HG03354 (cell line): ENCODE measurements around the gene ENTPD6.
"Not testable (repeated sequence)": the region's sequence is repeated elsewhere in the genome, so short reads cannot be mapped to it uniquely, and the experiment has no call there.

Experiments
- ATAC-seq: cut with Tn5 transposase; IDR thresholded peaks from one replicate; pipeline ENCODE4 v1.9.1; 2021; ENCODE audit warnings: mild to moderate bottlenecking; ENCODE audit not compliant: unreplicated experiment, poor library complexity, severe bottlenecking

ENTPD6 gene

DNA sequence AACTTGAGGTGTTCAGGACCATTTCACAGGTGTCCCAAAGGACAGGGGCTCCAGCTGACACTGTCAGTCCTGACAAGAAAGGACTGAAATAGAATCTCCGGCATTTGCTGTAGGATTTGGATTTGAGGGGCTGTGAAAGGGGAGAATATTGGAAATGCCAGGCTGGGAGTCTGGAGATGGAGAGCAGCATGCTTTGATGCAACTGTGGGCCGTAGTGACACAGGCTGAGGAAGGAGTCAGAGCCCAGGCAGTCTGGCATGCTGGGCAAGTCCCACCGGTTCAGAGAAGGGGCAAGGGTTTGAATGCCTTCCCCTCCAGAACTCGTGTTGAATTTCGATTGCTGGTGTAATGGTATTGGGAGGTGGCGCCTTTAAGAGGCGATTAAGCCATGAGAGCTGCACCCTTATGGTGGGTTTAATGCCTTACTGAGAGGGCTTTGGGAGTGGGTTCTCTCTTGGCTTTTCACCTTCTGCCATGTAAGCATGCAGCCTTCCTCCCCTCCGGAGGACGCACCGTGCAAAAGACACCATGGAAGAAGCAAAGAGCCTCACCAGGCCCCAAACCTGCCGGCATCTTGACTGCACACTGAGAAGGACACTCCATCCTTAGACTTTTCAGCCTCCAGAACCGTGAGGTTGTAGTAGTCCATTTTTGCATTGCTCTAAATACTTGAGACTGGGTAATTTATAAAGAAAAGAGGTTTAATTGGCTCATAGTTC, 43.0 kb downstream of the ENTPD6 start:
- no peak for ATAC-seq

DNA sequence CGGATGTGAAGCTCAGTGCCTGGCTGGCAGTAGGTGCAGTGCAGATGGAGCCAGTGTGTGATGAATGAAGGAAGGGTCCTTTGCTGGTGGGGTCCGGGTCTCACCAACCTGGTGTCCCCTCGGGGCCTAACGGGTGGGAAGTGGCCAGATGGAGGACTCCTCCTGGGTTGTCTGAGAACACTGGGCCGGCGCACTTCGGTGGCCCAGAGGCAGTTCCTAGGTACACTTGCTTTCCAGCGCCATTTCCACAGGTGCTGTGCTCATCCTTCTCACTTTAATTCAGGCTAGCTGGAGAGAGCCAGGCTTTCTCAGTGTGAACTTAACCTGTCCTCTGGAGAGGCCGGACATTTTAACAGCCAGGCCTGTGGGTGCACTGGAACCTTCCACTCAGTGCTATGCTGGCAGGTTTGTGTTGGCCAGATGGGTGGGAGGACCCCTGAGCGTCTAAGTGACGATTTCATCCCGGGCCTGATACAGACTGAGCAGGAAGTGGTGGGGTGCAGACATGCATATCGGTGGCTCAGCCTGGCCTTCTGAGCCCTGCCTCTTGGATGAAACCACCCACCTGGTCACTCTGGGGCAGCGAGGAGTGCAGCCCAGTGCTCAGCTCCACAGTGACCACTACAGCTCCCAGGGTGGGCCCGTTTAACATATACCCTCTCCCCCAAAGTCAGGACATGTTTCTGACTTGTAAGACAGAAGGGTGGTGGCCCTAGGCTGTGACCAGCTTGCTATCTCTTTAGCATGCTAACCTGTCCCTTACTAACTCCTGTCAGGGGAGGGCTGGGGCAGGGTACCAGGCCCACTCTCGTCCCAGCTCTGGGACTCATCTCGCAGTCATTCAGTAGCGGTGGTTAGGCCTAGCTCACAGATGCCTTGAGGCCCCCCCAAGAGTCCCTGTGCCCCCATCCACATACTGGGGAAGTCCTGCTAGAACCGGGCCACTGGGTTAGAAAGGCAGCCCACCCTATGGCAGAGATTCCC, 44.2 kb downstream of the ENTPD6 start:
- no peak for ATAC-seq

DNA sequence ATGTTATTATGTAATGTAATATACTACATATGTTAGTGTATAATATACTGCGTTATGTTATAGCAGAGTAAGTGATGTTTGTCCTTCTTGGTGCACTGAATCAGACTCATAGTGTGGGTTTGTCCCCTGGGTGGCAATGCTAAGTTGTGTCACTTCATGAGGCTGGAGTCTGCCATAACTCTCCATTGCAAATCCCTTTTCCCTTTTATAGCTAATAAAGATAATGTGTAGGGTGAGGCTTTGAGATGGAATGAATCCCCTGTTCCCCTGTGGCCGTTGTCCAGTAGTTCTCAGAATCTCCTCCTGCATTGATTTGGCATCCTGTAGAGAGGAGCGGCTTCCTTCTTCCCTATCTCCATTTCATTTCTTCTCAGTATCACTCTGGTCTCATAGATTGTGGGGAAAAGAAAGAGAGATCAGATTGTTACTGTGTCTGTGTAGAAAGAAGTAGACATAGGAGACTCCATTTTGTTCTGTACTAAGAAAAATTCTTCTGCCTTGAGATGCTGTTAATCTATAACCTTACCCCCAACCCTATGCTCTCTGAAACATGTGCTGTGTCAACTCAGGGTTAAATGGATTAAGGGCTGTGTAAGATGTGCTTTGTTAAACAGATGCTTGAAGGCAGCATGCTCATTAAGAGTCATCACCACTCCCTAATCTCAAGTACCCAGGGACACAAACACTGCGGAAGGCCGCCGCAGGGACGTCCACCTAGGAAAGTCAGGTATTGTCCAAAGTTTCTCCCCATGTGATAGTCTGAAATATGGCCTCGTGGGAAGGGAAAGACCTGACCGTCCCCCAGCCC, 45.5 kb downstream of the ENTPD6 start:
- not testable (repeated sequence) for ATAC-seq

DNA sequence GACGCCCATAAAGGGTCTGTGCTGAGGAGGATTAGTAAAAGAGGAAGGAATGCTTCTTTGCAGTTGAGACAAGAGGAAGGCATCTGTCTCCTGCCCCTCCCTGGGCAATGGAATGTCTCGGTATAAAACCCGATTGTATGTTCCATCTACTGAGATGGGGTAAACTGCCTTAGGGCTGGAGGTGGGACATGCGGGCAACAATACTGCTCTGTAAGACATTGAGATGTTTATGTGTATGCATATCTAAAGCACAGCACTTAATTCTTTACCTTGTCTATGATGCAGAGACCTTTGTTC, 46.1 kb downstream of the ENTPD6 start:
- not testable (repeated sequence) for ATAC-seq

DNA sequence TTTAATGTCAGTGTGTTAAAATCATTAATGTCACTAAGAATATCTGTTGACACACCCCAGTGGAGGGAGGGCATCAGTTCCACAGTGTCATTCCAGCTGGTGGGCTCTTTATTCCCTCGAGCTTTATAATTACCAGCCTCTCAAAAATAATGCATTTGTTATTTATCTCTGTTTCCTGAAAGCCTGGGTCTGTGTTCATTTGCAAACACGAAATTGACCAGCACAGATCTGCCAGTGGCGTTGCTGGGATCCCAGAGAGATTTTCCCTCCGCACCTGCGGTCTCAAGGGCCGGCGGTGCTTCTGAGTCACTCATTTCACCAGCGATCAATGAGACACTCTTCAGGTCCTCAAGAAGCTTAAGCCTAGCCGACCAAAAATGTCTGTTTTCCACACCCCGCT, 46.7 kb downstream of the ENTPD6 start:
- ATAC-seq, result no peak

DNA sequence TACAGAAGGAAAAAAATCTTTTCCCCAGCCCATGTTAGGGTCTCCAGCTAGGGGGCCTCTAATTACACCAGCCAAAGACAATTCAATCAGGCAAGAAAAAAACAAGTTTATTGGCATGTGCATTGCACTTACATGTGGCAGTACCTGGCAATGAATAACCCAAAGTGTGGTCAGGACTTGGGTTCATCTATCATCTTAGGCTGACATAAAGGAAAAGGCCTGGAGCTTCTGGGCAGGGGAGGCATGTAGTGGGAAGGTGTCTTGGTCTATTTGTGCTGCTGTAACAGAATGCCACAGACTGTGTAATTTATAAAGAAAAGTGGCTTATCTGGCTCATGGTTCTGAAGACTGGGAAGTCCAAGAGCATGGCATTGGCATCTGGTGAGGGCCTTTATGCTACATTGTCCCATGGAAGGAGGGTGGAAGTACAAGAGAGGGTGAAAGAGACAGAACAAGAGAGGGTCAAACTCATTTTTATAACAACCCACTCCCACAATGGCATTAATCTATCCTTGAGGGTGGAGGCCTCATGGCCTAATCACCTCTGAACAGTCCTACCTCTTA, 48.0 kb downstream of the ENTPD6 start:
- ATAC-seq, result no peak

DNA sequence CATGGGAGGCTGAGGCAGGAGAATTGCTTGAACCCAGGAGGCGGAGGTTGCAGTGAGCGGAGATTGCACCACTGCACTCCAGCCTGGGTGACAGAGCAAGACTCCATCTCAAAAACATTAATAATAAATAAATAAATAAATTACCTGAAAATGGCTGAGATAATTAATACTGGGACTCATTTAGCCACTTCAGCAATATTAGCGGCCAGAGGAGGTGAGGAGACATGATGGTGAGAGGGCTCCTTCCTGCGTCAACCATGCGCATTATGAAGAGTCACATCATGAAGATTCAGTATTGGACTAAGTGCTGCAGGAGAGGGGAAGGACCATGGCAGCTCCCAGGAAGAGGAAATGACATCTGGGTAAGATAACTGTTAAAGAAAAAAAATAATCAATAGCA, 49.5 kb downstream of the ENTPD6 start:
- no peak for ATAC-seq

DNA sequence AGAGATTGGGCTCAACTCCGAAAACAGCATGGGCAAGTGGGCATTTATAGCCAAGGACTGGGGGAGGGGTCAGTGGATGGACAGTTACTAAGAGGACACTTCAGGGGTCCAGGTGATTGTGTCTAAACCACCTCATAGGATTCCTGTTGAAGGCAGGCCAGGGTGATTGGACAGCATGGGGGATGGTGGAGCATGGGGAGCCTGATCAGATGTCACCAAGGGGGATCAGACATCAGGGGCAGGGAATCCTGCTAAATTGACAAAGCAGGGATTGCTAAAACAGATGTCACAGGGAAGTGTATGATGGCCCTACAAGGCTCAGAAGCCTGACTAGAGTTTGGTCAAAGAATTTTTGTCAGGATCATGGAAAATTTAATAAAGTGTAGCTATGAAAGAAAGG, 49.9 kb downstream of the ENTPD6 start:
- ATAC-seq, result no peak

DNA sequence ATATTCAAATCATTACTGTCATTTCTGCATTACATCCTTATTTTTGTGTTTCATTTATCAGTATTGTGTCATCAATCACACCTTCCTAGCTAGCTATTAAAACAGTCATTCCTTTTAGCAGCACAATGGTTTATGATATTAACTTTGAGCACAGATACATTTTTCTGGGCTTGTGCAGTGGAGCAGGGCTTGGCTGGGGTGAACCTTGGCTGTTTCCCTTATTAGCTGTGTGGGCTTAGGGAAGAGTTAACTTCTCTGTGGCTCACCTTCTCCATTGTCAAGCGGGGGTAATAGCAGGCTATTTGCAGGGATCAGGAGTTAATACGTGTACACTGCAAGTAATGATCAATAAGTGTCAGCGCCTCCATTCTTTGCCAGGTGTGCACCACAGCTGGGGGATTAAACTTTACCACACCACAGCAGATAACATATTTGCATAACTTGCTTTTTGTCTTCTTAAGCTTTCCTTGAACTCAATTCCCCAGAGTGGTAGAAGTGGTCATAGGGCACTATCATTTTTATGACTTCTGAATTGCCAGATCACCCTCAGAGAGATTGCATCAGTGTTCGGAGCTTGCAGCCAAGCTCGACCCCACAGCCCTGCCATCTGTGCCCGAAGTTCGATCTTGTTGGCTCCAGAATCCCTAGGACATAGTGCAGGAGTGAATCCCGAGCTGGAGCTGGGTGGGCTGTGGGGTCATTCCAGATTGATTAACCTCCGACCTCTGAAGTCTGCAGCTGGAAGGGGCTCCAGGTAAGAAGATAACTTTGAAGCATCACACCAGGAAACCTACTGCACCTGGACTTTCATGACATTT, 50.9 kb downstream of the ENTPD6 start:
- ATAC-seq, result peak; percentile 43

DNA sequence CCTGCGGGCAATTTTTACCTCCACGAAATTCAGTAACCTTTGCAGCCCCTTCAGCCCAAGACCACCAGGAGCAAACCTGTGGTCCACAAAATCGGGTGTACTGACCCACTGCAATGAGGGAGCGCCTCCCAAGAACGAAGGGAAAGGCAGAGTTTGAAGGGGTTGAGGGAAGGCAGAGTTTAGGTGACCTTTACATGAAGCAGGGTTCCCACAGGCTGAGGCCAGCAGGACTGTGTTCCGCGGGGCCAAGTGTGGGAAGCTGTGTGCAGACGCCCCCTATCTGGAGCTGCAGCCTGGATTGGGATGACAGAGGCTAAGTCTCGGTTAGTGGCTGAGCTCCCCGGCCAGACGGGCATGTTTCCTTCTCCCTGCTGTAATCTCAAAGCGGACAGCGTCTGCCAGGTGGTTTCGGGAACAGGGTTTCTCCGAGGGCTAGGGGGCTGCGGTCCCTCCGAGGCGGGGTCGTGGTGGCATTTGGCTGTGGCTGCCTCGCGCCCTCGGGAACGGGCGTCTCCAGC, 51.5 kb downstream of the ENTPD6 start:
- ATAC-seq, result no peak

DNA sequence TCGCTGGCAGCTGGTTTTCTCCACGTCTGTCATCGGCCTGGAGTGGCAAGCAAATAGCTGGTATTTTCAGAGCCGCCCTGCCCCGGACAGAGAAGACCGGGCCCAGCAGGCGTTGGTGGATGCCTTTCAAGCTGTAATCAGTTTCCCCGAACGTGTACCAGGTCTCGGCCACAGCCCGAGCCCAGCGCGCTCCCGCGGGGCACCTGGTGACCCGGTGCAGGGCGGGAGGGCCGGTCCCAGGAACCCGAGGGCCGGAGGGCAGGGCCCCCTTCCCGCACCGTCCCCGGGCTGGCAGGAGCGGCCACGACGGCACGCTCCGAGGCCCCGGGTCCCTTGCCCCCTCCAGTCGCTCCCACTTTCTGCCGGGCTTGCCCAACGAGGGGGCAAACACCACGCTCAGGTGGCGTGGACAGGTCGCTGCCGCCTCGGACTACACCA, 52.0 kb downstream of the ENTPD6 start:
- ATAC-seq, result peak; percentile 31

DNA sequence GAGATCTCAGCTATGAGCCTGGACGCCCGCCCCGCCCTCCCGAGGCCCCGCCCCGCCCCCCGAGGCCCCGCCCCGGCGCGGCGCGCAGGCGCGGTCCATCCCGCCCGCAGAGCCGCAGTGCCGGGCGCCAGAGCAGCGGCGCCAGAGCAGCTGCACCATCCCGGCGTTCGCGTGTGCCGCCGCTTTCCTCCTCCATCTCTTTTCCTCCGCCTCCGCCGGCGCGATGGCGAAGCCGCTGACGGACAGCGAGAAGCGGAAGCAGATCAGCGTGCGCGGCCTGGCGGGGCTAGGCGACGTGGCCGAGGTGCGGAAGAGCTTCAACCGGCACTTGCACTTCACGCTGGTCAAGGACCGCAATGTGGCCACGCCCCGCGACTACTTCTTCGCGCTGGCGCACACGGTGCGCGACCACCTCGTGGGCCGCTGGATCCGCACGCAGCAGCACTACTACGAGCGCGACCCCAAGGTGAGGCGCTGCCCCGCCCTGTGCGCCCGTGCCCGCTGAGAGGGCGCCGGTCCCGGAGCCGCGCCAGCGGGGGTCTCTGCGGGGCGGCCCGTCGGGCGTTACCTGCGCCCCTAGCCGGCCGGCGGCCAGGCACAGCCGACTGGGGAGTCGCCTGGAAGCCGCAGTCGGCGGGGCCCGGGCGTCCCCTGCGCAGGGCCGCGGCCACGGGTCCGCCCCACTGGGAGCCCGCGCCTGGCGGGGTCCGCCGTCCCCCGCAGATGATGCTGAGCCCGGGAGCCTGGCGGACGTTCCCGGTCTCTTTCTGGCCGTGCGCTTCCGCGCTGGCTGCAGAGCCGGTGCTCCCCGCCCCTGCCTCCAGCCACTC, 52.7 kb downstream of the ENTPD6 start, which contains the start of gene PYGB:
Gene PYGB, plus strand, starts transcription at position 130 of the 830 bp plus-strand sequence. Its CDS starts 94 bp downstream, at position 224.
- ATAC-seq, result peak; percentile 68

DNA sequence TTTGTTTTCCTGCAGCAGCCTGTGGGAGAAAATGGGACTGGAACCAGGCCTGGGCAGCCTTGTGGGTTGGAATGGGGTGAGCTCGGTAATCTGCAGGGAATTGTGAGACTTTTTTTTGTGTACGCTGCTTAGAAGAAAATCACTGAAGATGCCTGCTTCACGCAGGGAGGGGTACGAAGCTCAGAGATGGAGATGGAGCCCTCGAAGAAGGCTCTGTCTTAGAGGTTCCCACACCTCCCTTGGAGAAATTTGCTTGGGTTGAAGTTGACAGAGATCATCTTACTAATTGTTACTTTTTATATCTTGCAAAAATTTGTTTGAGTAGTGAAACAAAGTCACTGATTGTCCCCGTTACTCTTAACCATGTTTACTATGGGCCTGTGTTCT, 53.3 kb downstream of the ENTPD6 start:
- ATAC-seq, result no peak

DNA sequence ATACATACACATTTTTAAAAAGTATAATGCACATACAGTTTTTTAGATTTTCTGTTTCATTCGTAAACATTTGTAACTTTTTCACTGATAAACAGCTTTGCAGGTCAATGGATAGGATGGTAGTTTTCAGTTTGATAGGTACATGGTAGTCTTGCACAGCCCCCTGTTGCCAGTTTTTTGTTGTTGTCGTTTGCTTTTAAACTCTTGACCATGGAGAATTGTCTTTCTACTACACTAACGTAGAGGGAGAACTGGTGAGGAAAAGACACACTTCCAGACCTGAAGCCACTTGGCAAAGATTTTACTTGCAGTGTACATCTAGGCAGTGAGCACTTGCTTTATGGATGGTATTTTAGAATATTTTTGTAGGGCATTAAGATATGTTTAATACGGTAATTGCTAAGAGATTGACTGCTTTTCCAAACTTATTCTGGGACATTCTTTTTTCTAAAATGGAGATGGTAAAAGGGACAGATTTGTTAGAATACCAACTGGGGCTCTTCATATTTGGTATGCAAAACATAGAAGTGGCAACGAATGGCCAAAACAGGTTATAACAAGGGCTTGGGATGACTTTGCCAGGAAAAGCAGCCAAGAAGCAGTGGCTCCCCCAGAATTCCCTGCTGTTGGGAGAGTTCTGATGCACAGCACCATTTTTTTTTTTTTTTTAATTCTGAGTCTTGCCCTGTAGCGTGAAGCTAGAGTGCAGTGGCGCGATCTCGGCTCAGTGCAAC, 53.9 kb downstream of the ENTPD6 start:
- ATAC-seq, result no peak

DNA sequence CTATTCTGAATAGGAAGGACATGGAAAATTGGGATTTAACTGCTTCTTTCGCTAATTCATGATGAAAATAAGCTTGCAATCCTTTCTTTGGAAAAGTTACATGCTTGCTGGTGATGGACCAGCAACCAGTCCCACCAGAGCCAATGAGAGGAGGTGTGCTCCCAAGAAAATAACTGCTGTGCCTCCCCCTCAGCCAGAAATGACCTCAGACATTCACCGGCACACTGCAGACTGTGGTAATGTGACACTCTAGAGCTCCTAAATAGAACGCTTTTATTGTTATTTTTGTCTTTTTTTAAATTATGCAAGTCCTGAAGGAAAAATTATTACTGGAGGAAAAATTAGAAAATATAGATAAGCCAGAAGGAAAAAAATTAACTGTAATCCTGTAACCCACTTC, 55.0 kb downstream of the ENTPD6 start:
- ATAC-seq, result no peak

DNA sequence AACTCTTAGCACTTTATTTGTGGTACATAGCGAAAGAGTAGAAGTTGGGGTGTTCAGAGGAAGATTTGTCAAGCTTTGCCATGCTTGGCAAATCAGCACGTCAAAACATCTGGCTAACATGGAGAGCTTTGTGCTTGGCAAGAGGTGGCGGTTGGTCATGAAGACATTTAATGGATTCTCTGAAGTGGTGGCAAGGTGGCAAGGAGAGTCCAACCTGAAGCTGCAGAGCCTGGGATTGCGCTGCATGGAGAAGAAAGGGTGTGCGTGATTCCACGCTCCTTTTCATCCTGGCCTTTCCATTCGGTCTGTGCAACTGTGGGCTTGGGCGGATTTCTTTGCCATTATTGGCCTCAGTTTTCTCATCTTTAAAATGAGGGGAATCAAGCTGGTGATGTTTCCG, 55.5 kb downstream of the ENTPD6 start:
- ATAC-seq, result no peak

DNA sequence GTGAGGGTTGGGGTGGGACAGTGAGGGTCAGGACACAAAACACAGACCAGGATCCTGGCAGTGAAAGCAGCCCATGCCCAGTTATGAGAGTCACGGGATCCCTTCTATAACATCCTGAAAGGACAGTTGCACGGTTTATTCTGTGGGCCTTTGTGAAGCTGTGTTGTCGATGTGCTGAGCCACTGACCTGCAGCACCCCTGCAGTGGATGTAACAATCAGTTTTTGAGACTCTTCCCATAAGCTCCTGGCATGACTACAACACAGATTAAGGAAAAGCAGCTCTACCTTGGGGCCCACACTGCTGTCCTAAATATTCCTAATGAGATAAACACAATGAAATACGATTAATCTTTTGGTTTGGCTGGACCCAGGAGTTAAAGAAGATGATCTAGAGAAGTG, 56.0 kb downstream of the ENTPD6 start:
- no peak for ATAC-seq
